Measurements from ENCODE around the gene KRT1.
"Not testable (repeated sequence)": the region's sequence is repeated elsewhere in the genome, so short reads cannot be mapped to it uniquely, and the experiment has no call there.

Gene KRT1

GRCh38 chr12:52680363-52680762, at the start of gene KRT1:
Gene KRT1, minus strand, starts transcription at chr12:52680407. Its CDS starts 59 bp downstream, at chr12:52680348.
- no peak for DNase-seq

DNA sequence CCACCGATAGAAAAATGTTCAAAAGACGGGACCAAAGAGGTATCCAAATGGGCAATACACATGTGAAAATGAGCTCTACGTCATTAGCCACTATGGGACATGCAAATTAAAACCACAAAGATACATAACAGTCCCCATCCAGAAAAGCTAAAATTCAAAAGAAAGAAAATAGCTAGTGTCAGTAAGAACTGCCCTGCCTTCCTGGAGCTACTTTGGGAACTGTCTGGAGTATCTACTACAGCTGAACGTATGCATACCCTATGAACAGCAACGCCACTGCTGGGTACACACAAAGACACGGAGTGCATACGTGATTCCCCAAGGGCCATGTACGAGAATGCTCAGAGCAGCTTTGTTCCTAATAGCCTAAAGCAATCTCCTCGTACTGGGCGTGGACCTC, 48.9 kb upstream of the KRT1 start:
- DNase-seq, result no peak

DNA sequence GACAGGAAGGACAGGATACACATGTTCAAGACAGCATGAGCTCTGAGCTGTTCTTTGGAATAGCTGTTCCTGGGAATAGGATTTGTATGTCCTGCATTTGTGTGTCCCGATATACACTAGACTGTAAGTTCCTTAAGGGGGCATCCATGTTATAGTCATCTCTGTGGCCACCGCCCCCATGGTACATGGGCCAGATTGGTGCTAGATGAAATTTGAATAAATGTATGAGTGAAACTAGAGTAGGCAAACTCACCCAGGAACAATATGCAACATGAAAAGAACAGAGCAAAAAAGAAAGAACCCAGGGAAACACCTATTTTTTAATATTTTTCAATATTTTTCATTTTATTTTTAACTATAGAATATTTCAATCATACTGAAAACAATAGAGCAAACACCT, 48.2 kb upstream of the KRT1 start:
- DNase-seq, result no peak

GRCh38 chr12:52727037-52727436, 46.8 kb upstream of the KRT1 start:
- no peak for DNase-seq

DNA sequence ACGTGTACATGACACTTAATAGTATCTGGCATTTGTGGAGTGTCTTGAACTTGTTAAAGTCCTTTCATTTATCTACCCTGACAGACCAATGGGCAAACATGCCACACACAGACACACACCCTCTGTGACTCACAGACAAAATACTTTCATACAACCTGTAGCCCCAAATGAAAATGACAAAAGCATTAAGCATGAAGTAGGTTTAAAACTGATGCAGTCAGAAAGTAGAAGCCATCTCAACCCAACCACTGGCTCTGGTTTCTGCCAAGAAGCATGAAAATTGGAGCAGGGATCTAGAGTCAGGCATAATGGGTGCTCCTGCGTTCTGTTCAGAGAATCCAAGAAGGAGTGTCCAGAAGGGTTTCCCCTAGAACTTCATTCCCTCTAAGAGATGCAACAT, 46.2 kb upstream of the KRT1 start:
- no peak for DNase-seq

DNA sequence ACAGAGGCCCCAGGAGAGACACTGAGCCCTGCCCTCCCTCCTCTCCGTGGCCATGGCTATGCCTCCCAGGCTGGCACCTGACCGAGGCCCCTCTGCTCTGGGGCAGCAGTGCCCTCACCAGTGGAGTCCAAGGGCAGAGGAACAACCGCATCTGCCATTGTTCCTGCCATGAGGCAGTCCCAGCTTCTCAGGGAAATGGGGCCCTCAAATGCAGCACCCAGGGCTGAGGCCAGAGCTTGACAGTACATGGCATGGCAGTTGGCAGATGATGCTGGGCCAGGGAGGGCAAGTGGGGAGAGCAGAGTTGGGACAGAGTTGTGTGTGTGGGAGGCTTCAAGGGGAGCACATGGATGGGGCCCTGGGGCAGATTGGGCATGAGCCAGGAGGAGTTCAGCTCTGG, 44.2 kb upstream of the KRT1 start:
- DNase-seq, result no peak

GRCh38 chr12:52722680-52723079, 42.5 kb upstream of the KRT1 start:
- no peak for DNase-seq

DNA sequence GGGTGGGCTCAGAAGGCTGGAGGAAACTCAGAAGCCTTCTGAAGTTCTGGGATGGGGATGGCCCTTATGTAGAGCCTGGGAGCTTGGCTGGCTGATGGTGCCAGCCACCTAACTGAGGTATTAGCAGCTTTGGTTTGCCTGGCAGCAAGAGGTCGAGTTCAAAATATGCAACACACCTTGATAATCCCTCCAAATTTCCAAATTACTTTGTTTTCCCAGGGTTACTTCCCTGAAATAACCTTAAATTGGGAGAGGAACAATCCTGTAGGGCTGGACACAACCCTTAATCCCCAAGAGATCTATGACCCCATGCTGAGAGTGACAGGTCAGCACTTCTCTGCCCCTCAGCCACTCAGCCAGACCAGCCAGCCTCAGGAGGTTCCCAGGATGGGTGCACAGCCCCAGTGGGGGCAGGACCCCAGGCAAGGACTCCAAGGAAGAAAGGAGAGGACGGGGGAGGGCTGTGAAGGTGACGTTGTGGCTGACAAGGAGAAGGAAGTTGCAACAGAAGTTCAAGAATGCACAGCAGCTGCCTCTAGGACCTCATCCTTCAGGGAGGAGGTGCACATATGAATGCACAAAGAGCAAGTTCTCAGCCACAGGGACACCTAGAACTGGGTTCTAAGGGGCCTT, 41.7 kb upstream of the KRT1 start:
- no peak for DNase-seq

- no peak for DNase-seq
Observed at GRCh38 chr12:52720365-52720886, 40.2 kb upstream of the KRT1 start.

GRCh38 chr12:52716061-52716460, 35.9 kb upstream of the KRT1 start:
- no peak for DNase-seq

DNA sequence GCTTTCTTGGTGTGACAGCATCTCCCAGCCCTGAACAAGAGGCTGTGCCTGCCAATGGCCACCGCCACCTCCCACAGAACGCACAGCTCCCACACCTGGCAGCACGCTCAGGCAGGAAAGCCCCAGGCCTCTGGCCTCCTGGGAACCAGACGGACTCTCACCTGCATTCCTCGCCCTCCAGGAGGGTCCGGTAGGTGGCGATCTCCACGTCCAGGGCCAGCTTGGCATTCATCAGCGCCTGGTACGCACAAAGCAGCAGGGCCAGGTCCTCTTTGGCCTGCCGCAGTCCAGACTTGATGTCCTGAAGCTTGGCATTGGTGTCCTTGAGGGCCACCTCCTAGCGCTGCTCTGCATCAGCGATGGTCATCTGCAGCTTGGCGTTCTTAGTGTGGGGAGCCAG, 35.2 kb upstream of the KRT1 start:
- no peak for DNase-seq

DNA sequence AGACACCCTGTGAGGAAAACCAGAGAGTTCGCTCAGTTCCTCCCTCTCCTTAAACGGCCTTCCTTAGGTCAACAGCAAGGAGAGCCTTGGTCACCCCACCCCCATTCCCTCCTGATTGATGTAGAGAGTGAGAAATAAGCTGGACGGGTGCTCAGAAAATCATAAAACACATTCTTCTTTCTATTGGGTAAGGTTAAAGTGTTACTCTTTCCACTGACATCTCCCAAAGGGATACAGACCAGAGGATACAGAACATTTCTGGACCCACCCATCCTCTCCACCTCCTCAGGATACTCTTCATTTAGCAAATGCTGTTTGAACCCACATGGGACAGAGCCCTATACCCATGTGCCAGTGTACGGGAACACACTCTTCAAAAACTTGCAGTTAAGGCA, 34.7 kb upstream of the KRT1 start:
- no peak for DNase-seq

- peak; percentile 36 for DNase-seq
Observed at GRCh38 chr12:52713960-52714886, 34.0 kb upstream of the KRT1 start.

DNA sequence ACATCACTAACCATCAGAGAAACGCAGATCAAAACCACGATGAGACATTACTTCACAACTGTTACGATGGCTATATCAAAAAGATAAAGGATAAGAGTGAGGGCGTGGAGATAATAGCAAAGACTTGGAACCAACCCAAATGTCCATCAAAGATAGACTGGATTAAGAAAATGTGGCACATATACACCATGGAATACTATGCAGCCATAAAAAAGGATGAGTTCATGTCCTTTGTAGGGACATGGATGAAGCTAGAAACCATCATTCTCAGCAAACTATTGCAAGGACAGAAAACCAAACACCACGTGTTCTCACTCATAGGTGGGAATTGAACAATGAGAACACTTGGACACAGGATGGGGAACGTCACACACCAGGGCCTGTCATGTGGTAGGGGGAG, 31.9 kb upstream of the KRT1 start:
- DNase-seq, result not testable (repeated sequence)

- DNase-seq, result no peak
Observed at GRCh38 chr12:52710730-52711129, 30.5 kb upstream of the KRT1 start.

DNA sequence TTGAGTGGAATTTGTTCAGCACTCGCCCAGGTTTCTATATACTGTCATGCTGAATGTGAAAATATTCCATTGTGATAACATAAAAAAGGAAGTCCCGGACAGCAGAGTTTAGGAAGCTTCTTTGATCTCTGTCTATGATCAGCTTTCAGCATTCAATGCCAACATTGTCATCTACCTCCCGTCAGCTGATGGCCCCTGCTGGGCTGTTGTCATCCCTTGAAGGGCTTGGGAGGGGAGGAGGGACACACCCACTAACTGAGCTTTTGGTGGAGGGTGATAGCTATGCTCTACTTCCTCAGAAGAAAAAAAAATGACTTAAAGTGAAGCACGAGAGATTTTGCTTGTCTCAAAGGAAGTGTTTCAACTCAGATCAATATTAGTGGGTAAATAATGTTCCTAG, 27.8 kb upstream of the KRT1 start:
- no peak for DNase-seq

- no peak for DNase-seq
Observed at GRCh38 chr12:52704464-52704863, 24.3 kb upstream of the KRT1 start.

- no peak for DNase-seq
Observed at GRCh38 chr12:52703878-52704277, 23.7 kb upstream of the KRT1 start.

GRCh38 chr12:52703424-52703823, 23.2 kb upstream of the KRT1 start, which contains the start of gene KRT77:
Gene KRT77, minus strand, starts transcription at chr12:52703524. Its CDS starts 90 bp downstream, at chr12:52703434.
- no peak for DNase-seq

DNA sequence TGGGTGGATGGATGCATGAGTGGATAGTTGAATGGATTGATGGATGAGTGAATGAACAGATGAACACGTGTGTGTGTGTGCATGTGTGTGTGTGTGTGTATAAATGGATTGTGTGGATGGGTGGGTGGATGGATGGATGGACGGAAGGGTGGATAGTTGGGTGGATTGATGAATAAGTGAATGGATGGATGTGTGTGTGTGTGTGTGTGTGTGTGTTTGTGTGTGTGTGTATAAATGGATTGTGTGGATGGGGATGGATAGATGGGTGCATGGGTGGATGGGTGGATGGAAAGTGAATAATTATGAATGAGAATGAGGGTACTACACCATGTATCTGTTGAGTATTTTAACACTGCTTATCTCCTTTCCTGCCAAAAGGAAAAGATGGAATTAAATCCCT, 22.1 kb upstream of the KRT1 start:
- no peak for DNase-seq

- no peak for DNase-seq
Observed at GRCh38 chr12:52701281-52701680, 21.1 kb upstream of the KRT1 start.

- no peak for DNase-seq
Observed at GRCh38 chr12:52699960-52700359, 19.8 kb upstream of the KRT1 start.

DNA sequence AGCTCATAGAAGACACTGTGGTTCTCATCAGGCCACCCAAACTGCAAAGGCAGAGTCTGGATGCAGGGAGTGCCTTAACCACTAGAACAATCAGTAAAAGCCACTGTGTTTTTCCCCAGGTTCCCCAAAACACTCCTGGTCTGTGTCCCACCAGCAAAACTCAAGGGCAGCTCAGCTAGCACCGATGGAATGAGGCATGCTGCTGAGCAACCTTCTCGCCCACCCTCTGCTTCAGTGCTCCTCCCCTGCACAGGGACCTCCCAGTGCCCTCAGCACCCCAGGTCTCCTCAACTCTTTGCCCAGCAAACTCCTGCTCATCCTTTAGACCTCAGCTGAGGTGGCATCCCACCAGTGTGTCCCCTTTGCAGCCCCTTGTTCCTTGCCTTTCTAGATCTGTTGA, 19.2 kb upstream of the KRT1 start:
- DNase-seq, result no peak

Measured in stimulated activated CD4-positive, alpha-beta T cell treated with anti-CD3 and anti-CD28 coated beads, Interleukin-12 subunit alpha, Interleukin-12 subunit beta, amount 100 ng/mL, for 4 hours (primary cell).